Muscle of arm (tissue), 14 donors: Measurements from ENCODE around the gene FRG2. TPM values are rescaled to one million over a fixed set of nuclear protein-coding genes. Genes with fewer than 3 reads are reported as not detected.
"Not testable (repeated sequence)": the region's sequence is repeated elsewhere in the genome, so short reads cannot be mapped to it uniquely, and the experiment has no call there.

Source experiments
- DNase-seq: peaks from one replicate; pipeline ENCODE4 v3.0.0-alpha.2; 2013
- long read RNA-seq, 11 donors: transcript quantifications; one replicate each; lab custom pipeline, GENCODE V29; 2026
- polyA plus RNA-seq, 12 donors: library from polyadenylated mRNA; unstranded; fragments of 120-200 nt; gene quantifications; one replicate each; pipeline ENCODE4 v1.2.1, GENCODE V29; 2013; ENCODE audit not compliant: insufficient read length in 12 of 12

The FRG2 gene
- not detected for polyA plus RNA-seq
- long read RNA-seq, donor 1, result 0 reads
- long read RNA-seq, donor 2, result 0 reads
- long read RNA-seq, donor 3, result 0 reads
- long read RNA-seq, donor 4, result 0 reads
- long read RNA-seq, donor 5, result 0 reads
- long read RNA-seq, donor 6, result 0 reads
- long read RNA-seq, donor 7, result 0 reads
- long read RNA-seq, donor 8, result 0 reads
- long read RNA-seq, donor 9, result 0 reads
- long read RNA-seq, donor 10, result 0 reads
- long read RNA-seq, donor 11, result 0 reads

DNA sequence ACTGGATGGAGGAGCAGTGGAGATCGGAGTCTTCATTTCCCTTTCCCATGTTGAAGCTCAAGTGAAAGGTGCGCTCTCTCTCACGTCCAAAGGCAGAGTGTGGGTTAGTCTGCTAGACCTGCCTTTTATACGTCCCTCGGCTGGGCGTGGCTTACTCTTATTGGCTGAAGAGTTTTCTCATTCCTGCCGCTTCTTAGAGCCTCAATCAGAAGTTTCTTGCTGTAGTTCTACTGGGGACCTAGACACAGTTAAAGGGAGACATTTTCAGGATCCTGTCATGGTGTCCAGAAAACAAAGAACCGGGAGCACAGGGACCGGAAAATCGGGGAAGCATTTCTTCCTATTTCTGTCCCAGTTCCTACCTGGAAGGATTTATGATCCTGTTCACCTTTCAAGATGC, at the start of gene FRG2:
TSS of gene FRG2 (minus strand) at position 101 of the 400 bp plus-strand sequence. CDS start at position 49, 52 bp downstream.
- not testable (repeated sequence) for DNase-seq

DNA sequence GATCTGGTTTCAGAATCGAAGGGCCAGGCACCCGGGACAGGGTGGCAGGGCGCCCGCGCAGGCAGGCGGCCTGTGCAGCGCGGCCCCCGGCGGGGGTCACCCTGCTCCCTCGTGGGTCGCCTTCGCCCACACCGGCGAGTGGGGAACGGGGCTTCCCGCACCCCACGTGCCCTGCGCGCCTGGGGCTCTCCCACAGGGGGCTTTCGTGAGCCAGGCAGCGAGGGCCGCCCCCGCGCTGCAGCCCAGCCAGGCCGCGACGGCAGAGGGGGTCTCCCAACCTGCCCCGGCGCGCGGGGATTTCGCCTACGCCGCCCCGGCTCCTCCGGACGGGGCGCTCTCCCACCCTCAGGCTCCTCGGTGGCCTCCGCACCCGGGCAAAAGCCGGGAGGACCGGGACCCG, 41.3 kb upstream of the FRG2 start:
- not testable (repeated sequence) for DNase-seq

DNA sequence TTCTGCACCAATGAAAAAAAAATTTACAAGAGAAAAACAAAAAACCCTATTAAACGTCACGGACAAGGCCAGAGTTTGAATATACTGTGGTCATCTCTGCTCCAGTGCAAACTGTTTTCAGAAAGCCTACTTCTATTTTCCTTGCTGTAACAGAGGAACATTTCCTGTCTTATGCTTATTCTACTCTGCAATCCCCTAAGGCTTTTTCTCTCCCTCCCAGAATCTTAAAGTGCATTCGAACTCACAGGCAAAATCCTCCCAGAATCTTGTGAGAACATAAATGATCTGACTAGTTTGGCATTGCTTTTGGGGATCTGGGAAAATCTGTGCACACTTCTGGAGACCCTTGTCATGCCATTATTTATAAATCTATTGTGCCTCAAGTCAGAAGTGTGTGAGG, 37.7 kb upstream of the FRG2 start:
- DNase-seq, result not testable (repeated sequence)

DNA sequence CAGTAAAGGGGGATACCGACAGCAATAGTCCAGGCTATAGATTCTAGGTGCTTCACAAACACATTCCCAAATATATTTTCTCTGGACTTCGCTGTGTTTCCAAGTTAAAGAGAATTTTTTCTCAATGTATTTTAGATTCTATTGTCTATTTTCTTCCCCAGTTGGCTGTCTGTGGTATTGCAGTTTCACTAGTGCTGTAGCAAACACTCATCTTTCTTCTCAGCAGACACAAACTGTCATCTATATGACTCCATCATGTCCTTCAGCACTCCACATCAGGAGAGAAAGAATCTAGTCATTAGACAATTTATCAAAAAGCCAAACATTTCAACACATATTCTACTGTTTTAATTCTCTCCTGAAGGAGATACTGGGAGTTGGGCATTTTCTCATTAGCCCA, 37.3 kb upstream of the FRG2 start, which contains the start of gene DBET:
TSS of gene DBET (plus strand) at position 161 of the 400 bp plus-strand sequence.
- not testable (repeated sequence) for DNase-seq

DNA sequence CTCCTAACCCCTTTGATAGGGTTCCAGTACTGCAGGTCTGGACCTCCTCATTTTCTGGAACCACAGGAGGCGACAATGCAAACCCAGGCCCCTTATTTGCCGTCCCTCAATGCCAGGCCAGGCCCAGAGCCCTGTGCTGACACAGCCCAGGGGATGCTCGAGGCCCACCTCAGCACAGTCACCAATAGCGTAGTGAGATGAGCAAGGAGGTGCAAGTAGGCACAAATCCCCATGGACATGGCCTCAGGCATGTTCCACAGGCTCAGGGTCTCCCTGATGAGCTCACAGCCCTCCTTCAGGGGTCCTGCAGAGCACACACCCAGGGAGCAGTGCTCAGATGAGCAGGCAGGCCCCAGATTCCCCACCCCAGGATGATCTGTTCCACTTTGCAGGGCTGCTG, 31.9 kb upstream of the FRG2 start:
- not testable (repeated sequence) for DNase-seq

DNA sequence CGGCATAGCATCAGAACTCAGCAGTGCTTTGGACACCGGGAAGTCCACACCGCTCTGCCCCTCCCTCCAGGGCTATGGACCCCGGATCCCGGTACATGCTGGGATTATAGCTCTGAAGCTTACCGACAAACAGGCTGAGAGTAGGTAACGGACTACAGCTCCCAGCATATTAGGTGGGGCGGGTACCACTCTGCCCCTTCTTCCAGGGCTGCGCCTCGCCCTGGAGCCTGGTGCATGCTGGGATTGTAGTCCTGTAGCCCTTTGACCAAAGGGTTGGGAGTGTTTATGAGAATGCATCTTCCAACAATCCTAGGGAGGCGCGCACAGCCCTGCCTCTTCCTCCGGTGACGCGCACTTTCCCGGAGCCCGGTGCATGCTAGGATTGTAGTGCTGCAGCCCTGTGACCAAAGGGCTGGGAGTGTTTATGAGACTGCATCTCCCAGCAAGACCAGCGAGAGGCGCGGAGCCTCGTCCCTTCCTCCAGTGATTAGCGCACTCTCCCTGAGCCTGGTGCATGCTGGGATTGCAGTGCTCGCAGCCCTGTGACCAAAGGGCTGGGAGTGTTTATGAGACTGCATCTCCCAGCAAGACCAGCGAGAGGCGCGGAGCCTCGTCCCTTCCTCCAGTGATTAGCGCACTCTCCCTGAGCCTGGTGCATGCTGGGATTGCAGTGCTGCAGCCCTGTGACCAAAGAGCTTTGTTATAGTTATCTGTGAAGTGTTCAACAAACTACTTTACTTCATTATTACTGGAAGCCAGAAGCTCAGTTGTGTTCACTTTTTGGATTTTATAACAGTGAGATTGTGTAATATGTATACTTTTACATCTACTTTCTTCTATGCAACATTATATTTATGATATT, 22.6 kb upstream of the FRG2 start:
- DNase-seq, result not testable (repeated sequence)

DNA sequence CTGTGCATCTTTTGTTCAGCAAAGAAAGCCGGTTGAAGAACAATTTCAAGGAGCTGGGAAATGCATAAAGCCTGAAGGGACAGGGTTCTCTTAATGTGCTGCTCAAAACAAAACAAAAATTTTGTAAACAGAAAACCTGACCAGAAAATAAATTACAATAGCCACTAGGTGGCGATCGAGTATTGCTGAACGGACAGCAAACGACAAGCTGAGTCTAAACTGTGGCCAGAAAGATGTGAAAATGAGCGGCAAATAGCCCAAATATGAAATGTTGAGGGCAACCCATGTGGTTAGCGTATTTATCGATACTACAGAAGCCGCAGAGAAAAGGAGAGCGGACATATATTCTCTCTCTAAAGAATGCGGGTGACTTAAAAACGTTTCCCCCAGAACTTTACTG, 20.6 kb upstream of the FRG2 start:
- not testable (repeated sequence) for DNase-seq

DNA sequence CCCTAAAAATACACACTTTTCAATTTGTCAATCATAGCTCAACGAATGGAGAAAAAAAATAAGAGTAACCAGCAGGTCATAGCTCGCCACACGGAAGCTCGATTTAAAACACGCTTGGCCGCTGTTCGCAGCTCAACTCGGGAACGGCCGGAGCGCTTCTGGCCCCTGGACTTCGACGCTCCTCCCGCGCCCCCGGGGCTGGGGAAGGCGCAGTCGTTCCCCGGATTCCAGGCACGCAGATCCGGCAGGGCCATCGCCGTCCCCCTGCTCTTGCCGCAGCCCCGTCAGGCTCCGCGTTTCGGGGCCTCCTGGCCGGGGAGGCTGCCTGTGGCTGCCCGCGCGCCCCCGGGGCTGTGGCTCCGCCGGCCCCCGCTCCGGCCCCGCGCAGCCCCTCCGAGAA, 13.8 kb upstream of the FRG2 start:
- DNase-seq, result not testable (repeated sequence)

DNA sequence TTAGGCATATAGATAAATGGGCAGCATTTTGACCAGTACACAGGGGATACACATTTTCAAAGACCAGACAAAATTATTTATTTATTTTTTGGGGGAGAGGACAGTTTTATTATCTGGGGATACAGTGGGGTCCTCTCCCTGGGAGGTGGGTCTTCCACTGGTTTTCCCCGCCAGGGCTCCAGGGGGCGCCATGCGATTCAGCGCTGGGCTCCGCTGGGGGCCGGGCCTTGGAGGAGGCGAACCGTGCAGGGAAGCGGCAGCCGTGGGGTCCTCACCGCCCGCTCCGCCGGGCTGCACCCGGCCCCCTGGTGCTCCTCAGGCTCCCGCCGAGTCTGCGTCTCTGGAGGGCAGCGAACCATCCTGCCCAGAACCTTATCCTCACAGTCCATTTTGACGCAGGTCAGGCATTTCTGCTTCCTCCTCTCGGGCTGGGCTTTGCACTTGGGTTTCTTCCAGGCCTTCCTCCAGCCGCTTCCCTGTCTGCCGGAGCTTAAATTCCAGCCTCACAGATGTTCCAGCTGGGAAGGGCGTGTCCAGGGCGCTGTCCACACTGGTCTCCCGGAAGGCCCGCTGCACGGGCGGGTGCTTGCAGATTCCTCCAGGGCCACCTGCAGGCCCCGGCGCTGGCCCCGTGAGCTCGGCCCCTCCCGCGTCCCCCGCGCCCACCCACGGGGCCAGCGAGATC, 10.8 kb upstream of the FRG2 start:
- not testable (repeated sequence) for DNase-seq

DNA sequence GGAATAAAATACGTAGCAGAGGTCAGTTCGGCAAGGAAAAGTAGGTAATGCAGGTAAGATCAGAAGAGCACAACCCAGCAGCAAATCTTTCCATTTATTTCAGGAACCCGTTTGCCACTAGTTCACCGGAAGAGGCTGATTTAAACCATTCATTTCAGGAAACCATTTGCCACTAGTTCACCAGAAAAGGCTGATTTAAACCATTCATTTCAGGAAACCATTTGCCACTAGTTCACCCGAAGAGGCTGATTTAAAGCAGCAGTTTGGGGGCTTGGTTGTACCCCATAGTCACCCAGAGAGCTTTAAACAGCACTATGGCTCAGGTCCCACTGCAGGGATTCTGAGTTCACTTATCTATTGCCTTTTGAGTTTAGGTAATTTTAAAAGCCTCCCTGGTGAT, 4.2 kb upstream of the FRG2 start:
- DNase-seq, result not testable (repeated sequence)

DNA sequence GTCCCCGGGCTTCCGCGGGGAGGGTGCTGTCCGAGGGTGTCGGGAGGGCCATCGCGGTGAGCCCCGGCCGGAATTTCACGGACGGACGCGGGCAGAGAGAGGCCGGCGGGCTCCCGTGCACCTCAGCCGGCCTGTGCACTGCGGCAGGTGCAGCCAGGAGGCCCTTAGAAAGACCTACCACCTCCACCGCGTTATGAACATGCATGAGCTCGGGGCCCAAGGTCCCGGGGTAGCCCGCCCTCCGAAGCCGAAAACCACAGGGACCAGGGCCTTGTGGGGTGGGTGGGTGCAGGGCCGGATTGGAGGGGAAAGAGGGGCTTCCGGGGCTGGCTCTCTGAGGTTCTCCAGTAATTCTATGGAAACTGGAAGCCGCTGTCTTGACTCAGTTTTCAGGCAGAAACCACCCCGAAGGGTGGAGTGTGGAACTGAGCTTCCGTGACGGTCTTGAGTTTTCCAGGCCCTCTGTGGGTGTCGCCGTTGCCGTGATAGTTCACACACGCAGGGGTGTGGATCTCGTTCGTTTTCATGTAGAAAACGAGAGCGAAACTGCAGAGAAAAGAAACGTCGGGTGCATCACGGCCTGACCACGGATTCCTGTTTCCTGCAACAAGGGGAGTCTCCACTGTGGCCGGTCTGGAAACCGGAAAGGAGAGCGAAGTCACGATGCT, 4.3 kb downstream of the FRG2 start:
- not testable (repeated sequence) for DNase-seq

DNA sequence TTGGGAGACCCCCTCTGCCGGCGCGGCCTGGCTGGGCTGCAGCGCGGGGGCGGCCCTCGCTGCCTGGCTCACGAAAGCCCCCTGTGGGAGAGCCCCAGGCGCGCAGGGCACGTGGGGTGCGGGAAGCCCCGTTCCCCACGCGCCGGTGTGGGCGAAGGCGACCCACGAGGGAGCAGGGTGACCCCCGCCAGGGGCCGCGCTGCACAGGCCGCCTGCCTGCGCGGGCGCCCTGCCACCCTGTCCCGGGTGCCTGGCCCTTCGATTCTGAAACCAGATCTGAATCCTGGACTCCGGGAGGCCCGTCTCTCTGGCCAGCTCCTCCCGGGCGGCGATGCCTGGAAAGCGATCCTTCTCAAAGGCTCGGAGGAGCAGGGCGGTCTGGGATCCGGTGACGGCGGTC, 5.1 kb downstream of the FRG2 start:
- not testable (repeated sequence) for DNase-seq

DNA sequence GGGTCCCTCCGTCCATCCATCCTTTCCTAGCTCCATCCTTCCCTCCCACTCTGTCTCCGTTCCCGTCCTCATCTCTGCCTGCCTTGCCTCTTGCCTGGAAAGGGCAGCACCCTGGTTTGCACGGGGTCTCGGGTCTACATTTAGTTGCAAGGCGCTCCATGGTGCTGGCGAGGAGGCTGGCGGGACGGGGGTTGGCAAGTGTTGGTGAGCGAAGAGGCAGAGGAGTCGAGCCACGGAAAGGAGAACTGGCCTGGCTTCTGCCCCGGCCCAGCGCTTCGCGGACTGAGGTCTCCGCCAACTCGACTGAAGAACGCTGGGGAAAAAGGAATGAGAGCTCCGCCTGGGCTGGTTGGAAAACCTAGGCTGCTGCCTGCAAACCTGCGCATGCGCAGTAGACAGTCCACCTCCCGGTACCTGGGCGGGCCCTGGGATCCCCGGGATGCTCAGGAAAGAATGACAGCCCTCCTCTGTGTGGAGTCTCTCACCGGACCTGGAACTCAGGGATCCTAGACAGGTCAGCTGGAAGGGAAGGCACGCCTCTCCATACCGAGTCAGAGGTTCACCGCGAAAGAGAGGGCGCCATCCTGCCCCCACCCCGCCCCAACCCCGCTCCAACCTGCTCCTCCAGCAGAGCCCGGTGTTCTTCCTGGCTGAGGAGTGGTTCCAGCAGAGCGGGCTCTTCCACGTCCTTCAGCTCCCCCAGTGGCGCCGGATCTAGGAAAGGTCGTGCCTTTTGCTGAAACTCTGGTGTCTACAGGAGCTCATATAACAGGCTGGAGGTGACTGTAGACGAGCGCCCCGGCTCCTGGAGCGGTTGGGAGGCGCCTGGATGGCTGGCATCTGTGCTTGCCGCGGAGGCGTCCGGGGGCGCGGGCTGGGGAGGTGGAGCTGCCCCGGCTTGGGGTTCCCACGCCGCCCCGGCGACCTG, 6.0 kb downstream of the FRG2 start:
- peak; percentile 35 for DNase-seq

DNA sequence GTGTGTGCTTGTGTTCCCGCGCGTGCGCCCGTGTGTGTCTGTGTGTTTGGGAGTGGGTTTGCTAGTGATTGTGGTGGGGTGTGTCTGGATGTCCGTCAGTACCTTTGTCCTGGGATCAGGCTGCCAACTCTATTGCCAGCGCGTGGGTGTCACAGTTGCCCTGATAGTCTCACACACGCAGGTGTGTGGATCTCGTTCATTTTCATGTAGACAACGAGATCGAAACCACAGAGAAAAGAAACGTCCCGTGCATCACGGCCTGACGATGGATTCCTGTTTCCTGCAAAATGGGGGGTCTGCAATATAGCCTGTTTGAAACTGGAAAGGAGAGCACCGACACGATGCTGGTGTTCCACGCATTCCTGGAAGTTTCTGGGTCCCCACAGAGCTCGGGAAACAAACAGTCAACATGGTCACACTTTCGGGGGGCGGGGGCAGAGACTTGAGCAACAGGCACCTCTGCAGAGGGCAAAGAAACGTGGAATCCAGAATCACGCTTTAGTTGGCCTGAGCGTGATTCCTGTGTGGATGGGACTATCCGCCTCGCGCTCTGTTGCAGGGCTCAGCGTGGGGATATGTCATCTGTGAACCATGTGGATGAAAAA, 7.1 kb downstream of the FRG2 start:
- not testable (repeated sequence) for DNase-seq

DNA sequence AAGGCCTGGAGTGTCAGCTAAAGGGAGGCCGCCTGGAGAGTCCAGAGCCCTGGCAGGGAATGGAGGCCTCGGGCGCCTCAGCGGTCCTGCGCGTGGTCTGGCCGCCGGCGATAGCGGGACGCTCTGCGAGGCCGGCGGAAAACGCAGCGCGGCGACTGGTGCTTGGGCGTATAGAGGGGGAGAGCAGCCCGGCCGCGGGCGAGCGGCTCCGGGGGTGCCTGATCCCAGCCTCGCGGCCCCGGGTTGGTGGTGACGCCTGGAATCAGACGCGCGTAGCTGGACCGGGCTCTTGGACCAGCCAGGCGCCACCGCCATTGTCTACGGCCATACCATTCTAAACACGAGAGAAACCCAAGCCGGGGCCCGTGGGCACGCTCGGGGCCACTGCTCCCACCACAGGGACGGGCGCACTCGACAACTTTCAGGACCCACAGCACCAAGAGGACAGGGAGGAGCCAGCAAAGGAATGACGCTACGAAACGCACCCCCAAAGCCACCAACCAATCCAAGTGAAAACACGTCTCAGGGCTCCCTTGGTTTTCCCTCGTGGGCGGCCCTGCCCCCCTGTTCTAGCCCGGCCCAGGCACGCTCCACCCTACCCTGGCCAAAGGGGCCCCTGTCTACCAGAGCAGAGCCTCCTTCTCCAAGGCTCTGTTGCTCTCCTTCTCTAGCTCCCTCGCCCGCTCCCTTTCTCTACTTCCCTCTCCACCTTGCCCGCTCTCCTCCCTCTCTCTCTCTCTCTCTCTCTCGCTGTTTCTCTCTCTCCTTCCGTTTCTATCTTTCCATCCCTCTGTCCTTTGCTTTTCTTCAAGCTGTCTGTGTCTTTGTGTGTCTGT, 7.8 kb downstream of the FRG2 start:
- no peak for DNase-seq

DNA sequence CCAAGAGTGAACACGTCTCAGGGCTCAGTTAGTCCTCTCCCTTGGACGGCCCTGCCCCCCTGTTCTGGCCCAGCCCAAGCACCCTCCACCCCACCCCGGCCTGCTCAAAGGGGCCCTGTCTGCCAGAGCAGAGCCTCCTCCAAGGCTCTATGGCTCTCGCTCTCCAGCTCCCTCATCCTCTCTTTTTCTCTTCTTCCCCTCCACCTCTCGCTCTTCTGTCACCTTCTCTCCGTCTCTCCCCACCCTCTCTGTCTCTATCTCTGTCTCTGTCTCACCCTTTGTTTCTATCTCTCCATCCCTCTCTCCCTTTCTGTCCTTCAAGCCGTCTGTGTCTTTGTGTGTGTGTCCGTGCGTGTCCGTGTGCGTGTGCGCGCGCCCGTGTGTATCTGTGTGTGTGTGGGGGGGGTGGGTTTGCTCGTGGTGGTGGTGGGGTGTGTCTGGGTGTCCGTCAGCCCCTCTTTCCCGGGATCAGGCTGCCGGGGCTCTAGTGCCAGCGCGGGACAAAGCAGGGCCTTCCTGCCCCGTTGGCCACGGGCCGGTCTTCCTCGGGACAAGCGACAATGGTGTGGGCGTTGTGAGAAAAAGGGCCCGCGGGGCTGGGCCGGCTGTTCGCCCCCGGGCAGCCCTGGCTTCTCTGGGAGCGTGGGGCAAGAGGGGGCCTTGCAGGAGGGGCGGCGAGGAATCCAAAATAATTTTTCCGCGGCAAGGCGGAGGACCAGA, 8.7 kb downstream of the FRG2 start:
- no peak for DNase-seq

DNA sequence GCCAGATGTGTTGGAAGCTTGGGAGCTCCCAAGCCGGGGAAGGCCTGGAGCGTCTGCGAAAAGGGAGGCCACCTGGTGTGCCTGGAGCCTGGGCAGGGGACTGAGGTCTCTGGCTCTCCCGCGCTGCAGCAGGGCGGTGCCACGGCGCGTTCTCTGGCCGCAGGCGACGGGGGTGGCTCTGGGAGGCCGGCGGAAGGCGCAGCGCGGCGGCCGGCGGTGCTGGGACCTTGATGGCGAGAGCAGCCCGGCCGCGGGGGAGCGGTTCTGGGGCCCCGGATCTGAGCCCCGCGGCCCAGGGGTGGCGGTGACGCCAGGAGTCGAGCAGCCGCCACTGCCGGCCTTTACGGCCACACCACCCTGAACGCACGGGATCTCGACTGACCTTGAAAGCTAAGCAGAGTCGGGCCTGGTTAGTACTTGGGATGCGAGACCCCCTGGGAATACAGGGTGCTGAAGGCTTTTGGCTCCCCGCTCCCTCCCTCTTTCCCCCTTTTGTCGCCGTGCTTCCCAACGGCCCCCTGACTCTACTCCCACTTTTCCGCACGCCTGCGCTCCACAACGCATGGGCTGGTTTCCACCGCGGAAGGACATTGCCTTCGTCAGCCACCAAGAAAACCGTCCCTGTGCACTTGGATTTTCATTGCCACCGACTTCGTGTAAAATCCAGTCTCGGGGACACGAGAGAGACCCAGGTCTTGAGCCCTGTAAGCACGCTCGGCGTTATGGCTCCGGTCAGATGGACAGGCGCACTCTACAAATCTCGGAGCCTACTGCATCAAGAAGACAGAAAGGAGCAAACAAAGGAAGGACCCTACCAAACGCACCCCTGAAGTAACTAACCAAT, 9.5 kb downstream of the FRG2 start:
- no peak for DNase-seq
